Central memory CD8-positive, alpha-beta T cell (primary cell): ENCODE data around the gene TUBB4B.
A peak's percentile ranks its signal among the peaks of the same experiment; 100 is the strongest.

Source experiments
- ATAC-seq: fragments of 150-1000 bp; cut with Tn5 transposase; replicated peaks from 2 replicates; pipeline ENCODE4 v1.10.0; 2022; ENCODE audit warnings: mild to moderate bottlenecking, moderate FRiP score, moderate number of reproducible peaks; ENCODE audit not compliant: poor library complexity, severe bottlenecking; ENCODE audit errors: extremely low read depth
- DNase-seq, 2 donors: peaks; one replicate each; pipeline ENCODE4 v3.0.0; 2021; ENCODE audit warnings: low spot score in 2 of 2
- H3K27ac Mint-ChIP-seq: one replicate; pipeline ENCODE4 v1.8.0; 2022; ENCODE audit warnings: low read depth, mild to moderate bottlenecking, moderate library complexity, mixed read lengths
- H3K27me3 Mint-ChIP-seq: one replicate; pipeline ENCODE4 v1.8.0; 2022; ENCODE audit warnings: mixed read lengths
- H3K36me3 Mint-ChIP-seq: one replicate; pipeline ENCODE4 v1.8.0; 2022; ENCODE audit warnings: mild to moderate bottlenecking, moderate library complexity, mixed read lengths; ENCODE audit not compliant: insufficient read depth
- H3K4me1 Mint-ChIP-seq: one replicate; pipeline ENCODE4 v1.8.0; 2022; ENCODE audit warnings: mixed read lengths
- H3K4me3 Mint-ChIP-seq: one replicate; pipeline ENCODE4 v1.8.0; 2022; ENCODE audit warnings: mild to moderate bottlenecking, moderate library complexity, mixed read lengths
- H3K9me3 Mint-ChIP-seq: one replicate; pipeline ENCODE4 v1.8.0; 2022; ENCODE audit warnings: mixed read lengths

Gene TUBB4B

GRCh38 chr9:137200311-137201204, 40.5 kb upstream of the TUBB4B start, which contains the start of gene TPRN:
Gene TPRN, minus strand, starts transcription at chr9:137200741. Its CDS starts 30 bp downstream, at chr9:137200711.
- peaks cover 25% of the 10 kb centered on the region for H3K4me1 Mint-ChIP-seq
- no peaks in the 10 kb centered on the region for H3K27me3 Mint-ChIP-seq
- peak; percentile 96 for ATAC-seq
- DNase-seq, result peak; percentile 92 to 97
- H3K9me3 Mint-ChIP-seq, result no peaks in the 10 kb centered on the region
- peaks cover 8% of the 10 kb centered on the region for H3K36me3 Mint-ChIP-seq
- H3K27ac Mint-ChIP-seq, result peak within 1 kb of the TSS; percentile 81
- H3K4me3 Mint-ChIP-seq, result peak within 1 kb of the TSS; percentile 82

- Mint-ChIP-seq H3K36me3 (peaks cover 13% of the 10 kb centered on the region), H3K27me3 (no peaks in the 10 kb centered on the region), H3K9me3 (no peaks in the 10 kb centered on the region), H3K4me3 (peak overlapping the region; percentile 82), H3K4me1 (peaks cover 33% of the 10 kb centered on the region), H3K27ac (peak overlapping the region; percentile 81)
- ATAC-seq (no peak), DNase-seq (no peak)
These were observed 39.8 kb upstream of the TUBB4B start for GRCh38 chr9:137201205-137201868.

GRCh38 chr9:137202966-137203365, 38.1 kb upstream of the TUBB4B start:
- H3K27ac Mint-ChIP-seq, result no peak overlapping the region
- H3K4me3 Mint-ChIP-seq, result no peak overlapping the region
- no peaks in the 10 kb centered on the region for H3K27me3 Mint-ChIP-seq
- DNase-seq (no peak), ATAC-seq (no peak)
- H3K36me3 Mint-ChIP-seq, result peaks cover 20% of the 10 kb centered on the region
- peaks cover 48% of the 10 kb centered on the region for H3K4me1 Mint-ChIP-seq
- H3K9me3 Mint-ChIP-seq, result no peaks in the 10 kb centered on the region

- peak overlapping the region; percentile 90 for H3K4me3 Mint-ChIP-seq
- H3K27me3 Mint-ChIP-seq, result no peaks in the 10 kb centered on the region
- DNase-seq (no peak), ATAC-seq (no peak)
- H3K27ac Mint-ChIP-seq, result peak overlapping the region; percentile 94
- no peaks in the 10 kb centered on the region for H3K9me3 Mint-ChIP-seq
- H3K36me3 Mint-ChIP-seq, result peaks cover 22% of the 10 kb centered on the region
- peaks cover 48% of the 10 kb centered on the region for H3K4me1 Mint-ChIP-seq
These were observed 36.4 kb upstream of the TUBB4B start for GRCh38 chr9:137204731-137205125.

GRCh38 chr9:137205126-137206069, 35.7 kb upstream of the TUBB4B start, which contains the start of the genes NDOR1 and TMEM203:
Gene NDOR1, plus strand, starts transcription at chr9:137205700. Its CDS starts 78 bp downstream, at chr9:137205778.
Gene TMEM203, minus strand, starts transcription at chr9:137205648. Its CDS starts 234 bp downstream, at chr9:137205414.
- H3K27me3 Mint-ChIP-seq, result no peaks in the 10 kb centered on the region
- H3K4me1 Mint-ChIP-seq, result peaks cover 48% of the 10 kb centered on the region
- H3K9me3 Mint-ChIP-seq, result no peaks in the 10 kb centered on the region
- peak within 1 kb of the TSS; percentile 94 for H3K27ac Mint-ChIP-seq
- DNase-seq (peak; percentile 87 to 88), ATAC-seq (peak; percentile 50)
- H3K36me3 Mint-ChIP-seq, result peaks cover 22% of the 10 kb centered on the region
- H3K4me3 Mint-ChIP-seq, result peak within 1 kb of the TSS; percentile 90

GRCh38 chr9:137206602-137207001, 34.5 kb upstream of the TUBB4B start:
- peaks cover 18% of the 10 kb centered on the region for H3K36me3 Mint-ChIP-seq
- H3K4me3 Mint-ChIP-seq, result peak overlapping the region; percentile 90
- ATAC-seq (no peak), DNase-seq (no peak)
- H3K27me3 Mint-ChIP-seq, result no peaks in the 10 kb centered on the region
- no peaks in the 10 kb centered on the region for H3K9me3 Mint-ChIP-seq
- H3K4me1 Mint-ChIP-seq, result peaks cover 50% of the 10 kb centered on the region
- peak overlapping the region; percentile 94 for H3K27ac Mint-ChIP-seq

- Mint-ChIP-seq H3K27ac (no peak overlapping the region), H3K4me3 (no peak overlapping the region)
These were observed 29.6 kb upstream of the TUBB4B start for GRCh38 chr9:137211532-137211931.

GRCh38 chr9:137212520-137212919, 28.6 kb upstream of the TUBB4B start:
- ATAC-seq (no peak), DNase-seq (no peak)
- peaks cover 11% of the 10 kb centered on the region for H3K36me3 Mint-ChIP-seq
- no peaks in the 10 kb centered on the region for H3K9me3 Mint-ChIP-seq
- no peaks in the 10 kb centered on the region for H3K27me3 Mint-ChIP-seq
- H3K4me1 Mint-ChIP-seq, result peaks cover 10% of the 10 kb centered on the region
- peak overlapping the region; percentile 38 for H3K27ac Mint-ChIP-seq
- H3K4me3 Mint-ChIP-seq, result no peak overlapping the region

More at GRCh38 chr9:137211532-137211931, 29.6 kb upstream of the TUBB4B start:
- Mint-ChIP-seq H3K36me3 (peaks cover 11% of the 10 kb centered on the region), H3K9me3 (no peaks in the 10 kb centered on the region), H3K4me1 (peaks cover 19% of the 10 kb centered on the region), H3K27me3 (no peaks in the 10 kb centered on the region)
- ATAC-seq (no peak), DNase-seq (no peak)

GRCh38 chr9:137213160-137214060, 27.7 kb upstream of the TUBB4B start:
- Mint-ChIP-seq H3K36me3 (peaks cover 8% of the 10 kb centered on the region), H3K27ac (peak overlapping the region; percentile 38), H3K4me1 (peaks cover 6% of the 10 kb centered on the region), H3K27me3 (no peaks in the 10 kb centered on the region), H3K4me3 (no peak overlapping the region), H3K9me3 (no peaks in the 10 kb centered on the region)
- DNase-seq, result no peak
- no peak for ATAC-seq

GRCh38 chr9:137214620-137215019, 26.5 kb upstream of the TUBB4B start:
- Mint-ChIP-seq H3K4me3 (no peak overlapping the region), H3K36me3 (peaks cover 7% of the 10 kb centered on the region), H3K27ac (no peak overlapping the region), H3K27me3 (no peaks in the 10 kb centered on the region), H3K4me1 (peaks cover 6% of the 10 kb centered on the region), H3K9me3 (no peaks in the 10 kb centered on the region)
- DNase-seq (no peak), ATAC-seq (no peak)

- Mint-ChIP-seq H3K36me3 (peaks cover 7% of the 10 kb centered on the region), H3K27me3 (no peaks in the 10 kb centered on the region), H3K9me3 (no peaks in the 10 kb centered on the region), H3K4me3 (no peak overlapping the region), H3K4me1 (peaks cover 6% of the 10 kb centered on the region), H3K27ac (no peak overlapping the region)
- ATAC-seq (no peak), DNase-seq (no peak)
These were observed 25.7 kb upstream of the TUBB4B start for GRCh38 chr9:137215196-137215986.
